ENCODE measurements around the gene TRAF2. TPM values are rescaled to one million over a fixed set of nuclear protein-coding genes. Genes with fewer than 3 reads are reported as not detected.

Gene TRAF2
- total and polyA plus RNA-seq, 9 of the 15 experiments (the other 6 are each of a cell fraction or from before 2014, with no cell fraction given): 0.24 to 45.2 (median 18.0) TPM

DNA sequence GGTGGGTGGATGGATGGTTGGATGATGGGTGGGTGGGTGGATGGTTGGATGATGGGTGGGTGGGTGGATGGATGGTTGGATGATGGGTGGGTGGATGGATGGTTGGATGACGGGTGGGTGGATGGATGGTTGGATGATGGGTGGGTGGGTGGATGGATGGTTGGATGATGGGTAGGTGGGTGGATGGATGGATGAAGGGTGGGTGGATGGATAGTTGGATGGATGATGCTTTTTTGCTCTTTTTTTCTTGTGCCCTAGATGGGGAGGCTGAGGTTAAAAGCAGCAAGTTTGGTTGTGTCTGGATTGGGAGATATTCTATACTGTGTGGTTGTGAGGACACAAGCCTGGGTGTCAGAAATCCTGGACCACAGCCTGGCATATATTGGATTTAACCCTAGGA, 71.1 kb downstream of the TRAF2 start (continued):
- TF ChIP-seq, protein P1, sequence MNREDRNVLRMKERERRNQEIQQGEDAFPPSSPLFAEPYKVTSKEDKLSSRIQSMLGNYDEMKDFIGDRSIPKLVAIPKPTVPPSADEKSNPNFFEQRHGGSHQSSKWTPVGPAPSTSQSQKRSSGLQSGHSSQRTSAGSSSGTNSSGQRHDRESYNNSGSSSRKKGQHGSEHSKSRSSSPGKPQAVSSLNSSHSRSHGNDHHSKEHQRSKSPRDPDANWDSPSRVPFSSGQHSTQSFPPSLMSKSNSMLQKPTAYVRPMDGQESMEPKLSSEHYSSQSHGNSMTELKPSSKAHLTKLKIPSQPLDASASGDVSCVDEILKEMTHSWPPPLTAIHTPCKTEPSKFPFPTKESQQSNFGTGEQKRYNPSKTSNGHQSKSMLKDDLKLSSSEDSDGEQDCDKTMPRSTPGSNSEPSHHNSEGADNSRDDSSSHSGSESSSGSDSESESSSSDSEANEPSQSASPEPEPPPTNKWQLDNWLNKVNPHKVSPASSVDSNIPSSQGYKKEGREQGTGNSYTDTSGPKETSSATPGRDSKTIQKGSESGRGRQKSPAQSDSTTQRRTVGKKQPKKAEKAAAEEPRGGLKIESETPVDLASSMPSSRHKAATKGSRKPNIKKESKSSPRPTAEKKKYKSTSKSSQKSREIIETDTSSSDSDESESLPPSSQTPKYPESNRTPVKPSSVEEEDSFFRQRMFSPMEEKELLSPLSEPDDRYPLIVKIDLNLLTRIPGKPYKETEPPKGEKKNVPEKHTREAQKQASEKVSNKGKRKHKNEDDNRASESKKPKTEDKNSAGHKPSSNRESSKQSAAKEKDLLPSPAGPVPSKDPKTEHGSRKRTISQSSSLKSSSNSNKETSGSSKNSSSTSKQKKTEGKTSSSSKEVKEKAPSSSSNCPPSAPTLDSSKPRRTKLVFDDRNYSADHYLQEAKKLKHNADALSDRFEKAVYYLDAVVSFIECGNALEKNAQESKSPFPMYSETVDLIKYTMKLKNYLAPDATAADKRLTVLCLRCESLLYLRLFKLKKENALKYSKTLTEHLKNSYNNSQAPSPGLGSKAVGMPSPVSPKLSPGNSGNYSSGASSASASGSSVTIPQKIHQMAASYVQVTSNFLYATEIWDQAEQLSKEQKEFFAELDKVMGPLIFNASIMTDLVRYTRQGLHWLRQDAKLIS (CRISPR knock-in tag; IDR thresholded peaks at IDR 0.05): no peak
- TF ChIP-seq, protein P2, sequence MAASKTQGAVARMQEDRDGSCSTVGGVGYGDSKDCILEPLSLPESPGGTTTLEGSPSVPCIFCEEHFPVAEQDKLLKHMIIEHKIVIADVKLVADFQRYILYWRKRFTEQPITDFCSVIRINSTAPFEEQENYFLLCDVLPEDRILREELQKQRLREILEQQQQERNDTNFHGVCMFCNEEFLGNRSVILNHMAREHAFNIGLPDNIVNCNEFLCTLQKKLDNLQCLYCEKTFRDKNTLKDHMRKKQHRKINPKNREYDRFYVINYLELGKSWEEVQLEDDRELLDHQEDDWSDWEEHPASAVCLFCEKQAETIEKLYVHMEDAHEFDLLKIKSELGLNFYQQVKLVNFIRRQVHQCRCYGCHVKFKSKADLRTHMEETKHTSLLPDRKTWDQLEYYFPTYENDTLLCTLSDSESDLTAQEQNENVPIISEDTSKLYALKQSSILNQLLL (CRISPR knock-in tag; IDR thresholded peaks at IDR 0.05; ENCODE audit: borderline replicate concordance): no peak
- no peak for TF ChIP-seq NR3C1 (CRISPR knock-in tag; IDR thresholded peaks at IDR 0.05)

DNA sequence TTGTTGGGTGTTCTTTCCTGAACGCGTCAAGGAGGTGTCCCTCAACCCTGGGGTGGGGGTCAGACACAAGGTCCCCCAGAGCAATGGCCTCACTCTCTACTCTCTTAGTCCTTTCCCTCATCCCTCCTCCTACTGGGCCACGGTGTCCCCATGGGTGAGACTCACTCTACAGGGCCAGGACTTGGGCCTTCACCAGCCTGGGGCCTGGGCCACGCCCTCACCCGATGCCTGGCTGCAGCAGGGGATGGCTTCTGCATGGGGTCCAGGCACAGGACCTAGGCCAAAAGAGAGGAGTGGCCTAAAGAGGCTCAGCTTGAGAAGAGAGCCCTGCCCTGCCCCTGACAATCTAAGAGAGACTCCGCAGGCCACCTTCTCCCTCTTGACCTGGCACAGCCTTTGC, 71.6 kb downstream of the TRAF2 start:
- FAIRE-seq: no peak
- intact Hi-C loops (cut with micrococcal nuclease) (no loop called here), in situ Hi-C loops (cut with MboI) (no loop called here)
- POLR2A ChIA-PET: interaction anchor here (0.7 kb wide), 1 partner anchor 101 kb away, joined by 6 read pairs; no protein-coding TSS in a partner anchor
- Histone ChIP-seq H3K36me3 (ENCODE audit: control insufficient read depth, insufficient read depth, low read length) (no peaks in the 10 kb centered on the region), H3K4me1 (replicated peaks in 1 of 2; ENCODE audit: control insufficient read depth in 2 of 2, insufficient read depth in 2 of 2, low read length in 2 of 2) (peaks cover 5 to 71% of the 10 kb centered on the region in 2 experiments; a peak in 3 of 5 replicates), H3K9me3 (replicated peaks; ENCODE audit: control insufficient read depth, insufficient read depth, low read depth, low read length) (no peaks in the 10 kb centered on the region), H3K79me2 (ENCODE audit: control insufficient read depth, insufficient read depth, low read length) (no peaks in the 10 kb centered on the region), H3K9ac (ENCODE audit: insufficient read depth in 1 of 2, low read depth in 2 of 2, low read length in 2 of 2) (peak overlapping the region in 1 of 2 experiments; percentile 76; a peak in 1 of 4 replicates), H3K9me1 (ENCODE audit: control insufficient read depth, insufficient read depth, low read length) (no peaks in the 10 kb centered on the region), H3K27ac (ENCODE audit: extremely low read depth, low read depth, low read length) (no peak overlapping the region), H3K27me3 (ENCODE audit: control insufficient read depth in 2 of 2, insufficient read depth in 2 of 2, low read length in 2 of 2) (peaks cover 2 to 7% of the 10 kb centered on the region in 2 experiments; a peak in 3 of 5 replicates), H3K4me2 (ENCODE audit: insufficient read depth, low read length) (no peak overlapping the region), H3K4me3 (no peak overlapping the region), H4K20me1 (replicated peaks; ENCODE audit: control insufficient read depth, insufficient read depth, low read length) (0 out of 2 replicates have a peak, but pooled peaks cover 4% of the 10 kb centered on the region), H2AFZ (ENCODE audit: low read depth, low read length) (no peak overlapping the region)
- no peak for DNase-seq (ENCODE audit: extremely low read depth in 1 of 4, low spot score in 3 of 4)
- CTCF ChIA-PET (ENCODE audit: low intra/inter-chr PET ratio): no interaction called here
- ATAC-seq: no peak
- 13% methylated on average over 5 of the region's 6 CpGs for WGBS (ENCODE audit: insufficient coverage, low coverage, missing lambda C conversion rate)
- no TSS peak for BruUV-seq (replicated peaks)
- no peak for TF ChIP-seq TCF7L2 (IDR thresholded peaks at IDR 0.05; ENCODE audit: low read depth, low read length)
- no peak for TF ChIP-seq HNRNPL (IDR thresholded peaks at IDR 0.05; ENCODE audit: low read depth, low read length)
- TF ChIP-seq MCM7 (IDR thresholded peaks at IDR 0.05): no peak
- no peak for TF ChIP-seq ZFP1 (CRISPR knock-in tag; IDR thresholded peaks at IDR 0.05)
- no peak for TF ChIP-seq ELF4 (CRISPR knock-in tag; IDR thresholded peaks at IDR 0.05)
- TF ChIP-seq, protein P3, sequence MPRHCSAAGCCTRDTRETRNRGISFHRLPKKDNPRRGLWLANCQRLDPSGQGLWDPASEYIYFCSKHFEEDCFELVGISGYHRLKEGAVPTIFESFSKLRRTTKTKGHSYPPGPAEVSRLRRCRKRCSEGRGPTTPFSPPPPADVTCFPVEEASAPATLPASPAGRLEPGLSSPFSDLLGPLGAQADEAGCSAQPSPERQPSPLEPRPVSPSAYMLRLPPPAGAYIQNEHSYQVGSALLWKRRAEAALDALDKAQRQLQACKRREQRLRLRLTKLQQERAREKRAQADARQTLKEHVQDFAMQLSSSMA (CRISPR knock-in tag; IDR thresholded peaks at IDR 0.05): no peak
- TF ChIP-seq IRF2 (CRISPR knock-in tag; IDR thresholded peaks at IDR 0.05): no peak
- TF ChIP-seq EWSR1 (IDR thresholded peaks at IDR 0.05; ENCODE audit: borderline replicate concordance, low read depth, partially characterized antibody): no peak
- no peak for TF ChIP-seq ZNF316 (IDR thresholded peaks at IDR 0.05)
- TF ChIP-seq ZNF384 (IDR thresholded peaks at IDR 0.05; ENCODE audit: low read depth, low read length): no peak
- TF ChIP-seq ZBTB7A (IDR thresholded peaks at IDR 0.05; ENCODE audit: borderline replicate concordance, control insufficient read depth, low read depth, low read length): no peak
- TF ChIP-seq, protein P4, sequence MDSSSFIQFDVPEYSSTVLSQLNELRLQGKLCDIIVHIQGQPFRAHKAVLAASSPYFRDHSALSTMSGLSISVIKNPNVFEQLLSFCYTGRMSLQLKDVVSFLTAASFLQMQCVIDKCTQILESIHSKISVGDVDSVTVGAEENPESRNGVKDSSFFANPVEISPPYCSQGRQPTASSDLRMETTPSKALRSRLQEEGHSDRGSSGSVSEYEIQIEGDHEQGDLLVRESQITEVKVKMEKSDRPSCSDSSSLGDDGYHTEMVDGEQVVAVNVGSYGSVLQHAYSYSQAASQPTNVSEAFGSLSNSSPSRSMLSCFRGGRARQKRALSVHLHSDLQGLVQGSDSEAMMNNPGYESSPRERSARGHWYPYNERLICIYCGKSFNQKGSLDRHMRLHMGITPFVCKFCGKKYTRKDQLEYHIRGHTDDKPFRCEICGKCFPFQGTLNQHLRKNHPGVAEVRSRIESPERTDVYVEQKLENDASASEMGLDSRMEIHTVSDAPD (CRISPR knock-in tag; IDR thresholded peaks at IDR 0.05): no peak
